ENCODE data around the gene STXBP6.

Gene STXBP6

DNA sequence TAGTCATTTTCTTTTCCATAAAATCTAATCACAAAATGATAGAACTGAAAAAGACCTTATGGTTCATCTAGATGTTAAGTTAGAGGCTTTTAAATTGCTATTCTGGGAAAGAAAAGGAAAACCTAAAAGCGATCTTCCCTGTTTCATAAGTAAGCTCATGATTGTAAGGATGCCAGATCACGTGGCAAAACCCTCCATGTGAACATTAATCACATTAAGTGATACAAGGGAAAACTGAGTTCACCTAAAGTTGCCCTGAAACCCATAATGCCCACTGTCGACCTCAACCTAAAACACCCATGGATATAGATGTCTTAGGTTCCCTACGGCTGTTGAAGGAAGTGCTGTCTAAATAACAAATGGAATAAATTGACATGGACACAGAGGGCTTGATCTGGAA is 3.0 kb upstream of the STXBP6 start:
- in situ Hi-C loops (cut with MboI; ENCODE audit: low sequenced_read_pairs): no loop called here

DNA sequence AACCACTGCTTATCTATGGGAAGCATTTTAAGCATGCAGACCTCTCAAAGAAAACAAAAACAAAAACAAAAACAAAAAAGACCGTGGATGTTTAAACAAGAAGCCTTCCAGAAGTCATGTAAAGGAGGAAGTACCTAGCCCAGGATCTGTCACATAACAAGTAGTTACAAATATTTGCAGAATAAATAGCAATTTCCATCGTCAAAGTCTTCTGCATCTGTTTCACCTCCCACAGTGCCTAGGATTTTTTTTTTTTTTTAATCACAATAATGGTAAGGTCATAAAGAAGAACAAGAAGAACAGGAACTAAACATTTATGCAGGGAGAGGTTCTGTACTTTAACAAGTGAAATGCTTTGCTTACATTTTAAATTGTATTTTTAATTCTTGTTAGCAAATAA is 2.4 kb upstream of the STXBP6 start:
- in situ Hi-C loops (cut with MboI; ENCODE audit: low sequenced_read_pairs): no loop called here

DNA sequence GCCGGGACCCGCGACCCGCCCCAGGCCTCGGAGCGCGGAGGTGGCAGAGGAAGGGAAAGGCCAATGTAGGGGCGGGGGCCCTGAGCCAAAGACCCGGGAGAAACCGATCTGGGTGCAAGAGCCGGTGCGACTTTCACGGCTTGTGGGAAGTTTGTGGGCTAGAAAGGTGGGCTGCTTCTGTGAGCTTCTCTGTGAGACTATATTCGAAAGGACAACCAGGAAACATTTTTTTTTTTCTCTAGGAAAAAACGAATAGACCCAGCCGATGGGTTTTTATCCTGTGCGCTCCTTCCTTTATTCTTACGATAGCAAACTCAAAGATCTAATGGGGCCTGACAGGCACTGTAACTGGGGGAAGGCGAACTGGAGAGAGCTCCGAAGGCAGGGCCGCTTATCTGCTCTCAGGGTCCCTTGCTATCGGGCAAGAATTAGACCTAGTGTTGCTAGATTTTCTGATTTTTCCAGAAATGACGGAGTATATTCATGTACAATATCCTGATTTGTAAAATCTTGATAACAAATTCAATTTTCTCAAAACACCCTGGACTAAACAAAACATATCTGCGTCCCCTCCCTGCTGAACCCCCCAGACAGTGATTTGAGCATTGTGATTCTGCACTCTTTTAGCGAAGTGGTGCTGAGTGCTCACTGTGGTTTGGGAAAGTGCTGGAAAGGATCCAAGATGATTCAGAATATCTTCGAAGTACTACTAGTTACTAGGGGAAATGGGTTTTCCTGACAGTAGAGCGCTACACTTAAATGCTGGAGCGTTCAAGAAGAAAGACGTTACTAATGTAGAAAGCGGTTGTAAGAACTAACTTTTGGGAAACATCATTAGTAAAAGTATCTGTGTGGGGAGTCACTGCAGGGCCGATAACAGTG is 563 bp upstream of the STXBP6 start:
- in situ Hi-C loops (cut with MboI; ENCODE audit: low sequenced_read_pairs): no loop called here

DNA sequence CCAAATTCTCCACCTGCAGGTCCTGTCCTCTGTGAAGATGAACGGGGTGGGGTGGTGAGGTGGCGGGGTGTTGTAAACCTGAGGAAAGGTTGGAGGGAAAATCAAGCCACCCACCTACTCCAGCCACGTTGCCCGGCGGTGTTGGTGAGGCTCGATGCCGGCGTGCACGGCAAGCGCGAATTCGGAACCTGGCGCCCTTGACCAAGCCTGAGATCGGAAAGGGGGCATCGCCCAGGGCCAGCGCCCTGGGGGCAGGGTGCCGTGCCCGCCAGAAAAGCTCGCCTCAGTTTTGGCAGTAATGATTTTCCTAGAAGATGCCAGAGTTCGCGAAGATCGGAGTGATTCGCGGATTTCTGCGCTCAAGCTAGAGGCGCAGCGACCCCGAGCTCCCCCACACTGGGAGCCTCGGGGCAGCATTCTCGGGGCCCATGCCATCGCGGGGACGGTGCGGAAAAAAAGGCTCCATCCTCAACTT is 817 bp downstream of the STXBP6 start:
- in situ Hi-C loops (cut with MboI; ENCODE audit: low sequenced_read_pairs): no loop called here

GRCh38 chr14:25048170-25049016 is 1.6 kb downstream of the STXBP6 start:
- in situ Hi-C loops (cut with MboI; ENCODE audit: low sequenced_read_pairs): no loop called here

GRCh38 chr14:25046301-25046943 is 3.5 kb downstream of the STXBP6 start:
- in situ Hi-C loops (cut with MboI; ENCODE audit: low sequenced_read_pairs): no loop called here

- in situ Hi-C loops (cut with MboI; ENCODE audit: low sequenced_read_pairs): no loop called here
Measured at GRCh38 chr14:25044106-25044698, 5.7 kb downstream of the STXBP6 start.

GRCh38 chr14:25042362-25043299 is 7.3 kb downstream of the STXBP6 start:
- in situ Hi-C loops (cut with MboI; ENCODE audit: low sequenced_read_pairs): no loop called here

DNA sequence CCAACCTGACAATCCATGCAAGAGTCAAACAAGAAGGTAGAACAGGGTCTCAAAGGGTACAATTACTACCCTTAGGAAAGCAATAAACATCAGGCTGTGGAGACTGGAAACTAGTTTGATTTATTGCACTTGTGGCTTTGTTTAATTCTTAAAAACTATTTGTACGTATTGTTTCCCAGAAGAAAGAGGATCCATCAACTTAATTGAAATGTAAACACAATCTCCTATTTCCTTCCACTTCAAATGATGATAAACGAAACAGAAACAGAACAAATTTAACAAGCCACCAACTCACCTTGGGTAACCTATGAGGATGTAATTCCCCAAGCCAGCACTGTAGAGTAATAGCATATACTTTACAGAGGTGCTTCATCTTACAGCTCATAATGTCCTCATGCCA is 8.0 kb downstream of the STXBP6 start:
- in situ Hi-C loops (cut with MboI; ENCODE audit: low sequenced_read_pairs): no loop called here

GRCh38 chr14:25041484-25041883 is 8.5 kb downstream of the STXBP6 start:
- in situ Hi-C loops (cut with MboI; ENCODE audit: low sequenced_read_pairs): no loop called here

GRCh38 chr14:25039933-25040332 is 10.0 kb downstream of the STXBP6 start:
- in situ Hi-C loops (cut with MboI; ENCODE audit: low sequenced_read_pairs): no loop called here

- in situ Hi-C loops (cut with MboI; ENCODE audit: low sequenced_read_pairs): no loop called here
Measured at GRCh38 chr14:25038044-25038668, 11.8 kb downstream of the STXBP6 start.

DNA sequence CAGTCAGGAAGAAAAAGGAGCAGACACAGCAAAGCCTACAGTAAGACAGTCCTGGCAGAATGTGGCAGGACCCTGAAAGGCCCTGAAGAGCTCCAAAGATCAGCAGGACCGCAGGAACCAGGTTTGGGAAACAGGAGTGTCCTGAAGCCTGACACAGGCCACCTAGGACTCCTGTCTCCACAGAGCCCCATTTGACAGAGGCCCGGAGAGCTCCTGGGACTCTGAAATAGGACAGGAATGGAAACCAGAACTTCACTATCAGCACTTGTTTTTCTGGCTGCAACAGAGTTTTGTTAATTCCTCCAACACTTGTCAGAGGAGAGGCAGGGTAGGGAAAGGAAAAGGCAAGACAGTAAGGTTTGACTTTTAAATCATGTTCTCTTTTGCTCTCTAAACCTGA is 12.9 kb downstream of the STXBP6 start:
- in situ Hi-C loops (cut with MboI; ENCODE audit: low sequenced_read_pairs): no loop called here

DNA sequence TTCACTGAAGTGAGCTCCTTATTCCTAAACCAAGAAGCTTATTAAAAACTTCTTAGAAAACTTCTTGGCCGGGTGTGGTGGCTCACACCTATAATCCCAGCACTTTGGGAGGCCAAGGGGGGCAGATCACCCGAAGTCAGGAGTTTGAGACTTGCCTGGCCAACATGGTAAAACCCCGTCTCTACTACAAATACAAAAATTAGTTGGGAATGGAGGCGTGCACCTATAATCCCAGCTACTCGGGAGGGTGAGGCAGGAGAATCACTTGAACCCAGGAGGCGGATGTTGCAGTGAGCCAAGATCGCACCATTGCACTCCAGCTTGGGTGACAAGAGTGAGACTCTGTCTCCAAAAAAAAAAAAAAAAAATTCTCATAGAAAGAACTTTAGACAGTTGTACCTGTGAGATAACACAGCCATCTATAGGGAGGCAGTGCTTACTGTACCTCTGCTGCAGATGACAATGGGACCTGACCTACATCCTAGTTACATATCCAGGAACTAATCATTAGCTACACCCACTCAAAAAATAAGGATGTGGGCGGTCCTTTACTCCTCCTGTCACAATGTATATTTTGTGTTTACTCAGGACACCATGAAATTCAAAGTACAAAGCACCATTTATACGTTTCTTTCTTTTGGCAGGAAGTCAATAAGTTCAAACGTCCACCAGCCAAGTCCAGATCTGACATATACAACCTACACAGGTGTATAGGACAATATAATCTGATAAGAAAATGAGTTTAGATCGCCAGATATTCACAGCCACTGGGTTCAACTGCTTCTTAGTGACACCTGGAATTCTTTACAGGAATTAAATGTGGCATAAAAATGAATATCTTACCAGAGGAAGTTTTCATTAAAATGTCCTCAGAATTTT is 14.9 kb downstream of the STXBP6 start:
- in situ Hi-C loops (cut with MboI; ENCODE audit: low sequenced_read_pairs): no loop called here

GRCh38 chr14:25033358-25033757 is 16.6 kb downstream of the STXBP6 start:
- in situ Hi-C loops (cut with MboI; ENCODE audit: low sequenced_read_pairs): no loop called here

DNA sequence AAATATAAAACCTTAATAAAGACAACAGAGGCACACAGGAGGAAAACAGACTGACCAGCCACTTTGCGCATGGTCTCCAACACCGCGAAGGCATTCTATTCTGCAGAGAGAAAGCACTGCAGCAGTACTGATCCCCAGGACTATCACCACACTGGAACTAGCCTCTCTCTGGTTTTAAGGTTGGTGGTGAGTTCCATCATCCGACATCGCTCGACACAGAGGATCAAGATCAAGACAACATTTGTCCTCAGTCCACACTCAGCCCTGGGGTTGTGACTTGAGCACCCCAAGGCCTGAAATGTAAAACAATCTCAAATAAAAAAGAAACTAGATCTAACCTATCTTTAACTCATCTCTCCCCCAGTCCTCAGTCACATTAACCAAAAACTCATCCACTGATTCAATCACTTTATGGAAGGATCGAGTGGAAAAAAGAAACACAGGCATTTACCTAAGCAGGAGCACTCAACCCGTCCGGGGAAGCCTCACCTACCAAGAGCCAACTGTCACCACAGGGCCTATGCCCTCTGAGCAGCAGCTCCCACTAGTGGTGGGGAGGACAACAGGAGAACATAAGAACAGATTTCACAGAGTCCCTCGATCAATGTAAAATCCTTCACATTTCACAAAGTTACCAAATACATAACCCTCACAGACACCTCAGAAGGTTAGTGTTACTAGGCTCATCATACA is 17.7 kb downstream of the STXBP6 start:
- in situ Hi-C loops (cut with MboI; ENCODE audit: low sequenced_read_pairs): no loop called here

GRCh38 chr14:25026476-25027137 is 23.3 kb downstream of the STXBP6 start:
- in situ Hi-C loops (cut with MboI; ENCODE audit: low sequenced_read_pairs): no loop called here

All from HL-60/S4 treated with phorbol 12-myristate 13-acetate at 8.2 ng/mL for 4 days and 3 days (cell line).